22Rv1 (cell line): ENCODE data around the gene CACNA1C.

ENCODE experiments used
- ZFX ChIP-seq: fragments of 450-650 bp; IDR thresholded peaks from 2 replicates; pipeline ENCODE4 v1.6.1; 2017; ENCODE audit warnings: antibody characterized with exemption, borderline replicate concordance
- TF ChIP-seq, protein P1 (sequence below): fragments of 450-650 bp; IDR thresholded peaks from 2 replicates; pipeline ENCODE4 v1.5.1; 2017; ENCODE audit warnings: mild to moderate bottlenecking

DNA sequence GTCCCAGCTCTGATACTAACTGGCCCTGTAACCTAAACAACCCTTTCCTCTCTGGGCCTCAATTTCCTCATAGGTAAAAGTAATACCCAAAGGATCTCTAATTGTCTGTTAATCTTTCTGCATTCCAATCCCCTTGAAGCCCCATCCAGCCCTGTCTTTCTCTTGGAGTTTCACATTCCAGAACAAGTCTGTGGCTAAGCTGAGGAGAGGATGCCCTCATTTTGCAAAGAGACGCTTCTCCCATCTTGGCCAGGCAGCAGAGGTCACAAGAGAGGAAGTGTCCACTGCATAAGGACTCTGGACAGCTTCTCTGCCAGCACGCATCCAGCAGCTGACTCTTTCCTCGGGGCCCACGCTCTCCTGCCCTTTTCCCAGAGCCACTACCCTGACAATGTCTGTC lies 478.6 kb downstream of the CACNA1C start:
- TF ChIP-seq, protein P1, sequence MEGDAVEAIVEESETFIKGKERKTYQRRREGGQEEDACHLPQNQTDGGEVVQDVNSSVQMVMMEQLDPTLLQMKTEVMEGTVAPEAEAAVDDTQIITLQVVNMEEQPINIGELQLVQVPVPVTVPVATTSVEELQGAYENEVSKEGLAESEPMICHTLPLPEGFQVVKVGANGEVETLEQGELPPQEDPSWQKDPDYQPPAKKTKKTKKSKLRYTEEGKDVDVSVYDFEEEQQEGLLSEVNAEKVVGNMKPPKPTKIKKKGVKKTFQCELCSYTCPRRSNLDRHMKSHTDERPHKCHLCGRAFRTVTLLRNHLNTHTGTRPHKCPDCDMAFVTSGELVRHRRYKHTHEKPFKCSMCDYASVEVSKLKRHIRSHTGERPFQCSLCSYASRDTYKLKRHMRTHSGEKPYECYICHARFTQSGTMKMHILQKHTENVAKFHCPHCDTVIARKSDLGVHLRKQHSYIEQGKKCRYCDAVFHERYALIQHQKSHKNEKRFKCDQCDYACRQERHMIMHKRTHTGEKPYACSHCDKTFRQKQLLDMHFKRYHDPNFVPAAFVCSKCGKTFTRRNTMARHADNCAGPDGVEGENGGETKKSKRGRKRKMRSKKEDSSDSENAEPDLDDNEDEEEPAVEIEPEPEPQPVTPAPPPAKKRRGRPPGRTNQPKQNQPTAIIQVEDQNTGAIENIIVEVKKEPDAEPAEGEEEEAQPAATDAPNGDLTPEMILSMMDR = no peak
- TF ChIP-seq ZFX = no peak
